ENCODE measurements around the gene TENT5C. TPM values are rescaled to one million over a fixed set of nuclear protein-coding genes. Genes with fewer than 3 reads are reported as not detected.

TENT5C gene
- total RNA-seq, 4 donors from 2014 or later: 0.27 to 2.8 (median 1.3) TPM

GRCh38 chr1:117596023-117596720 is 9.7 kb upstream of the TENT5C start:
- no peak overlapping the region for H3K4me3 ChIP-seq
- 78 to 80% methylated on average over 4 of the region's 5 CpGs for WGBS, 2 donors
- H3K9me3 ChIP-seq: no peaks in the 10 kb centered on the region
- no peak for TF ChIP-seq CTCF (IDR thresholded peaks at IDR 0.05)
- TF ChIP-seq POLR2A (IDR thresholded peaks at IDR 0.05): no peak
- no peak overlapping the region for H3K27ac ChIP-seq
- H3K27me3 ChIP-seq: peaks cover 0 to 10% (median 0%) of the 10 kb centered on the region in 4 donors
- no peak for DNase-seq
- intact Hi-C loops (cut with DNase I): no loop called here
- peaks cover 0 to 20% (median 0%) of the 10 kb centered on the region in 3 donors for H3K4me1 ChIP-seq
- no peaks in the 10 kb centered on the region for H3K36me3 ChIP-seq

GRCh38 chr1:117598489-117598888 is 7.4 kb upstream of the TENT5C start:
- no peak for DNase-seq
- H3K36me3 ChIP-seq: no peaks in the 10 kb centered on the region
- H3K4me1 ChIP-seq: peaks cover 0 to 8% (median 0%) of the 10 kb centered on the region in 3 donors
- H3K27me3 ChIP-seq: peaks cover 0 to 12% (median 0%) of the 10 kb centered on the region in 4 donors
- no peak overlapping the region for H3K27ac ChIP-seq
- intact Hi-C loops (cut with DNase I): no loop called here
- no peak overlapping the region for H3K4me3 ChIP-seq
- 85 to 92% methylated on average over 6 of the region's 6 CpGs for WGBS, 2 donors
- TF ChIP-seq POLR2A (IDR thresholded peaks at IDR 0.05): no peak
- TF ChIP-seq CTCF (IDR thresholded peaks at IDR 0.05): no peak
- H3K9me3 ChIP-seq: no peaks in the 10 kb centered on the region

GRCh38 chr1:117599286-117600221 is 6.3 kb upstream of the TENT5C start:
- Histone ChIP-seq H3K36me3 (no peaks in the 10 kb centered on the region), H3K4me1 (peaks cover 0 to 6% (median 0%) of the 10 kb centered on the region in 3 donors), H3K4me3 (no peak overlapping the region), H3K9me3 (no peaks in the 10 kb centered on the region), H3K27me3 (peaks cover 0 to 12% (median 0%) of the 10 kb centered on the region in 4 donors), H3K27ac (no peak overlapping the region)
- no peak for TF ChIP-seq CTCF (IDR thresholded peaks at IDR 0.05)
- TF ChIP-seq POLR2A (IDR thresholded peaks at IDR 0.05): no peak
- no peak for DNase-seq
- intact Hi-C loops (cut with DNase I): no loop called here
- WGBS, 2 donors: 80 to 83% methylated on average over 15 of the region's 16 CpGs

GRCh38 chr1:117600325-117600943 is 5.4 kb upstream of the TENT5C start:
- no peak overlapping the region for H3K27ac ChIP-seq
- no peaks in the 10 kb centered on the region for H3K36me3 ChIP-seq
- peaks cover 0 to 10% (median 0%) of the 10 kb centered on the region in 3 donors for H3K4me1 ChIP-seq
- no peak for DNase-seq
- 81 to 82% methylated on average over 7 of the region's 7 CpGs for WGBS, 2 donors
- peaks cover 0 to 12% (median 0%) of the 10 kb centered on the region in 4 donors for H3K27me3 ChIP-seq
- H3K4me3 ChIP-seq: no peak overlapping the region
- intact Hi-C loops (cut with DNase I): no loop called here
- TF ChIP-seq CTCF (IDR thresholded peaks at IDR 0.05) (no peak), POLR2A (IDR thresholded peaks at IDR 0.05) (no peak)
- no peaks in the 10 kb centered on the region for H3K9me3 ChIP-seq
